Mesendoderm (in vitro differentiated cells): ENCODE data around the gene OR2A7. TPM values are rescaled to one million over a fixed set of nuclear protein-coding genes. Genes with fewer than 3 reads are reported as not detected.
"Not testable (repeated sequence)": the region's sequence is repeated elsewhere in the genome, so short reads cannot be mapped to it uniquely, and the experiment has no call there.

Source experiments
- DNase-seq: peaks from one replicate; pipeline ENCODE4 v3.0.0; 2013
- H2AK5ac ChIP-seq: 2 replicates; pipeline ENCODE4 v1.6.1; 2013; ENCODE audit warnings: low read length, inconsistent platforms
- H2BK120ac ChIP-seq: 2 replicates; pipeline ENCODE4 v1.6.1; 2013; ENCODE audit warnings: low read depth, mild to moderate bottlenecking, low read length, moderate library complexity, mixed read lengths
- H2BK15ac ChIP-seq: replicated peaks from 2 replicates; pipeline ENCODE4 v1.6.1; 2013; ENCODE audit warnings: low read depth, mild to moderate bottlenecking, moderate library complexity
- H2BK5ac ChIP-seq: 2 replicates; pipeline ENCODE4 v1.6.1; 2013; ENCODE audit warnings: low read length, inconsistent platforms
- H3K18ac ChIP-seq: 2 replicates; pipeline ENCODE4 v1.6.1; 2013; ENCODE audit warnings: mild to moderate bottlenecking, low read length, mixed read lengths
- H3K23ac ChIP-seq: one replicate; pipeline ENCODE4 v1.6.1; 2013; ENCODE audit warnings: low read length
- H3K27ac ChIP-seq: 2 replicates; pipeline ENCODE4 v1.5.1; 2013; ENCODE audit warnings: low read depth, mild to moderate bottlenecking, inconsistent platforms, low read length, moderate library complexity
- H3K27me3 ChIP-seq: 2 replicates; pipeline ENCODE4 v1.6.1; 2013; ENCODE audit warnings: low read length, control low read depth, mild to moderate bottlenecking, inconsistent platforms; ENCODE audit not compliant: insufficient read depth, poor library complexity
- H3K36me3 ChIP-seq: 2 replicates; pipeline ENCODE4 v1.6.1; 2013; ENCODE audit warnings: low read length, inconsistent platforms; ENCODE audit not compliant: control insufficient read depth, insufficient read depth
- H3K4ac ChIP-seq: one replicate; pipeline ENCODE4 v1.6.1; 2013; ENCODE audit warnings: low read depth, mild to moderate bottlenecking, low read length, moderate library complexity
- H3K4me1 ChIP-seq: 2 replicates; pipeline ENCODE4 v1.6.1; 2013; ENCODE audit warnings: low read depth, low read length, inconsistent platforms; ENCODE audit not compliant: control insufficient read depth
- H3K4me2 ChIP-seq: 2 replicates; pipeline ENCODE4 v1.6.1; 2013; ENCODE audit warnings: low read length
- H3K4me3 ChIP-seq: 2 replicates; pipeline ENCODE4 v1.5.1; 2013; ENCODE audit warnings: mild to moderate bottlenecking, low read length
- H3K56ac ChIP-seq: one replicate; pipeline ENCODE4 v1.6.1; 2013; ENCODE audit warnings: low read length
- H3K79me1 ChIP-seq: 2 replicates; pipeline ENCODE4 v1.6.1; 2013; ENCODE audit warnings: low read length, inconsistent platforms
- H3K79me2 ChIP-seq: 2 replicates; pipeline ENCODE4 v1.6.1; 2013; ENCODE audit warnings: mild to moderate bottlenecking, low read length; ENCODE audit not compliant: control insufficient read depth, insufficient read depth
- H3K9ac ChIP-seq: 2 replicates; pipeline ENCODE4 v1.6.1; 2013; ENCODE audit warnings: low read length, inconsistent platforms
- H4K5ac ChIP-seq: one replicate; pipeline ENCODE4 v1.6.1; 2013; ENCODE audit warnings: low read length
- H4K8ac ChIP-seq: one replicate; pipeline ENCODE4 v1.6.1; 2013; ENCODE audit warnings: low read depth, mild to moderate bottlenecking, control low read depth, low read length, moderate library complexity
- WGBS: extraction: QIAGEN DNeasy Blood & Tissue Kit; methylation state at CpG from one replicate; pipeline ENCODE4 v1.1.7; 2013; ENCODE audit warnings: low lambda C conversion rate, missing lambda C conversion rate; ENCODE audit not compliant: insufficient coverage; ENCODE audit errors: extremely low coverage; 5-methylcytosine and 5-hydroxymethylcytosine counted together
- polyA plus RNA-seq, 2 experiments: library from polyadenylated mRNA; stranded (reverse); fragments of 200-250 nt; gene quantifications; one replicate each; pipeline ENCODE4 v1.2.3, GENCODE V29; 2013

OR2A7 gene
- 1.3 TPM for polyA plus RNA-seq (2013, experiment 1 of 2)
- polyA plus RNA-seq (2013, experiment 2 of 2), result 1.2 TPM

GRCh38 chr7:144264692-144265091, at the start of gene OR2A7:
Gene OR2A7 (minus strand): TSS chr7:144264792. CDS start chr7:144259628, 5,164 bp downstream.
- H3K36me3 ChIP-seq, H3K79me2 ChIP-seq, DNase-seq, H3K79me1 ChIP-seq, H3K27me3 ChIP-seq, H3K56ac ChIP-seq, H3K18ac ChIP-seq, H4K5ac ChIP-seq, H3K27ac ChIP-seq, H3K4ac ChIP-seq, H2BK15ac ChIP-seq, H2AK5ac ChIP-seq, H2BK5ac ChIP-seq, H3K4me3 ChIP-seq, H3K9ac ChIP-seq, H2BK120ac ChIP-seq, H4K8ac ChIP-seq, H3K4me1 ChIP-seq, H3K4me2 ChIP-seq, H3K23ac ChIP-seq: not testable (repeated sequence)
- WGBS, result no CpG with 5 or more reads among the region's 7 CpGs

- H3K27me3 ChIP-seq, H3K4me3 ChIP-seq, H3K4me1 ChIP-seq, H3K9ac ChIP-seq, H3K27ac ChIP-seq, H2BK120ac ChIP-seq, H3K4me2 ChIP-seq, H2BK15ac ChIP-seq, H3K18ac ChIP-seq, H2AK5ac ChIP-seq, H3K56ac ChIP-seq, H4K8ac ChIP-seq, H4K5ac ChIP-seq, H2BK5ac ChIP-seq, H3K79me1 ChIP-seq, H3K4ac ChIP-seq, H3K23ac ChIP-seq, H3K79me2 ChIP-seq, H3K36me3 ChIP-seq: not testable (repeated sequence)
- peak; percentile 0 for DNase-seq
- WGBS, result no CpG with 5 or more reads among the region's 2 CpGs
Measured at GRCh38 chr7:144311872-144312469, 47.4 kb upstream of the OR2A7 start, which contains the start of gene OR2A1. Gene OR2A1 (plus strand): TSS chr7:144312419. CDS start chr7:144318125, 5,706 bp downstream.

- not testable (repeated sequence) for H2AK5ac ChIP-seq, H2BK15ac ChIP-seq, H3K23ac ChIP-seq, H3K4me3 ChIP-seq, H2BK5ac ChIP-seq, H3K4me1 ChIP-seq, DNase-seq, H4K5ac ChIP-seq, H3K4me2 ChIP-seq, H3K4ac ChIP-seq, H3K36me3 ChIP-seq, H4K8ac ChIP-seq, H3K18ac ChIP-seq, H3K27me3 ChIP-seq, H2BK120ac ChIP-seq, H3K9ac ChIP-seq, H3K56ac ChIP-seq, H3K79me1 ChIP-seq, H3K27ac ChIP-seq, H3K79me2 ChIP-seq
- no CpG with 5 or more reads among the region's 2 CpGs for WGBS
Measured at GRCh38 chr7:144311218-144311617, 46.6 kb upstream of the OR2A7 start.

GRCh38 chr7:144309702-144310101, 45.1 kb upstream of the OR2A7 start:
- not testable (repeated sequence) for H2BK15ac ChIP-seq, H3K18ac ChIP-seq, H3K79me1 ChIP-seq, H3K4me2 ChIP-seq, H3K9ac ChIP-seq, H3K27ac ChIP-seq, H3K4me1 ChIP-seq, H4K5ac ChIP-seq, H3K56ac ChIP-seq, H2AK5ac ChIP-seq, H3K4me3 ChIP-seq, H3K36me3 ChIP-seq, H3K27me3 ChIP-seq, H4K8ac ChIP-seq, H2BK120ac ChIP-seq, H2BK5ac ChIP-seq, DNase-seq, H3K79me2 ChIP-seq, H3K4ac ChIP-seq, H3K23ac ChIP-seq
- WGBS, result no CpG with 5 or more reads among the region's 2 CpGs

DNA sequence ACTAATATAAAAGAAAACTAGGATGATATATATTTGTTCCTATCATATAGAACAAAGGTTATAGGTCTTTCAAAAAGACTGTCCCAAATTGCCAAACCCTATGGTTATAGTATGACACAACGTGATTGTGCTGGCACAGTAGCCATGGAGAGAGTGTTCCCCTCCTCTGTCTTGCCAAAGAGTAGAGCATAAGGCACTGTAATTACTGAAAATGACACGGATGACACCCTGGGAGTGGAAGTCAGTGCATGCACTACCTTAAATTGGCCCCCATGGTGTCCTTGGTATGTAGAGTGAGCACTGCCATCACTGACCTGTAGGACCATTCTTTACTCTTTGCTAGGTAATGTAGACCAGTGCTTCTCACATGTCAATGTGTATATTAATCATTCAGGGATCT, 40.6 kb upstream of the OR2A7 start:
- H3K27ac ChIP-seq, H3K79me1 ChIP-seq, H4K5ac ChIP-seq, H3K23ac ChIP-seq, H3K4ac ChIP-seq, H2BK120ac ChIP-seq, H3K79me2 ChIP-seq, H3K4me3 ChIP-seq, H3K56ac ChIP-seq, H2BK15ac ChIP-seq, H2BK5ac ChIP-seq, H3K4me2 ChIP-seq, H3K9ac ChIP-seq, H3K36me3 ChIP-seq, H3K4me1 ChIP-seq, H3K27me3 ChIP-seq, H4K8ac ChIP-seq, H2AK5ac ChIP-seq, DNase-seq, H3K18ac ChIP-seq: not testable (repeated sequence)
- no CpG with 5 or more reads among the region's 2 CpGs for WGBS

DNA sequence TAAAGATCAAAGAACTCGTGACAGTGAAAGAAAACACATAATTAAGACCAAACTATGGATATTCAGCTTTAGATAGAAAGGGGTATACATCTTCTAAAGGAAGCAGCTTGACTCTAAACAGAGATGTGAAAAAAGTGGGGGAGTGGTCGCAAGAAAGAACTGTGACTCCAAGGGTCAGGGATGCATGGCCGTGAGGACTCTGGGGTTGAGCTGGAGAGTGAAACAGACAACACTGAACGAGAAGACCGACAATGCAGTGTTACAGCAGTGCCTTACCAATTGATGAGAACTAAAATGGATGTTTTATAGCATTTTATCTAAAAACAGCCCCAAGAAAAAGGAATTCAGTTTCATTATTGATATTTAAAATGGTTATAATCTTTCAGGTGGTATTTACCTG, 39.0 kb upstream of the OR2A7 start:
- H3K4me1 ChIP-seq, H2BK5ac ChIP-seq, H3K79me1 ChIP-seq, H2AK5ac ChIP-seq, H3K36me3 ChIP-seq, H3K4me3 ChIP-seq, H2BK120ac ChIP-seq, H3K79me2 ChIP-seq, DNase-seq, H3K27ac ChIP-seq, H3K4me2 ChIP-seq, H3K4ac ChIP-seq, H4K5ac ChIP-seq, H4K8ac ChIP-seq, H3K56ac ChIP-seq, H3K27me3 ChIP-seq, H2BK15ac ChIP-seq, H3K9ac ChIP-seq, H3K23ac ChIP-seq, H3K18ac ChIP-seq: not testable (repeated sequence)
- no CpG with 5 or more reads among the region's 5 CpGs for WGBS
